NCI-H146 (cell line): ENCODE measurements around the gene VIPR2.
"Not testable (repeated sequence)": the region's sequence is repeated elsewhere in the genome, so short reads cannot be mapped to it uniquely, and the experiment has no call there.

Experiments
- DNase-seq: peaks from one replicate; lab custom pipeline; 2025; lab: John Stamatoyannopoulos, UW

VIPR2 gene

DNA sequence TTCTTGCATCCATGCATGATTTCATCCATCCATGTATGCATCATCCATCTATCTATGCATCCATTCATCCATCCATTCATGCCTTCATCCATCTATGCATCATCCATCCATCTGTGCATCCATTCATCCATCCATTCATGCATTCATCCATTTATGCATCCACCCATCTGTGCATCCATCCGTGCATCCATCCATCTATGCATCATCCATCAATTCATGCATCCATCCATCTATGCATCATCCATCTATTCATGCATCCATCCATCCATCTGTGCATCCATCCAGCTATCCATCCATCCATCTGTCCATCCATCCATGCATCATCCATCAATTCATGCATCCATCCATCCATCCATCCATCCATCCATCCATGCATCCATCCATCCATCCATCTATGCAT, 157.0 kb downstream of the VIPR2 start:
- no peak for DNase-seq

DNA sequence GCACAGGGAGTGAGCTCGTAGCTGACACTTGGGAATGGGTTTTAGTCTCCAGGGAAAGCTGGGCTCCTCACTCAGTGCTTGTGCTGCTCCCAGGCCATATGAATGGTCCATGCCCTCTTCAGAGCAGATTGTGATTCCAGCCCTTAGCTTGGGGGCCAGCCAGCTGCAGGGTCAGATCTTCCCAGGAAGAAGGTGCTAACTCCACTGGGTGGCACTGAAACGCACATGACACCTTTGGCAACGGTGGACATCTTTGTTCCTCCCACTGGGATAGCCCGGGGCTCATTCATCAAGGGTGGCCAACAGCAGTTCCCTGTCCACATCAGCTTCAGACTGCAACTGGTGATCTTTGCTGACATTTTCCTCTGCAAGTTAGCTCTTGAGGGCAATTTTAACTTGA, 159.1 kb downstream of the VIPR2 start:
- no peak for DNase-seq

DNA sequence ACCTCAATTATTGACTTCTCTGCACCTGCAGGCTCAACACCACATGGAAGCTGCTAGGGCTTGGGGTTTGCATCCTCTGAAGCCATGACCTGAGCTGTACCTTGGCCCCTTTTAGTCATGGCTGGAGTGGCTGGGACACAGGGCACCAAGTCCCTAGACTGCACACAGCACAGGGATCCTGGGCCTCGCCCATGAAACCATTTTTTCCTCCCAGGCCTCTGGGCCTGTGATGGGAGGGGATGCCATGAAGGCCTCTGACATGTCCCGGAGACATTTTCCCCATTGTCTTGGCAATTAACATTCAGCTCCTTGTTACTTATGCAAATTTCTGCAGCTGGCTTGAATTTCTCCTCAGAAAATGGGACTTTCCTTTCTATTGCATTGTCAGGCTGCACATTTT, 160.7 kb downstream of the VIPR2 start:
- DNase-seq: not testable (repeated sequence)

DNA sequence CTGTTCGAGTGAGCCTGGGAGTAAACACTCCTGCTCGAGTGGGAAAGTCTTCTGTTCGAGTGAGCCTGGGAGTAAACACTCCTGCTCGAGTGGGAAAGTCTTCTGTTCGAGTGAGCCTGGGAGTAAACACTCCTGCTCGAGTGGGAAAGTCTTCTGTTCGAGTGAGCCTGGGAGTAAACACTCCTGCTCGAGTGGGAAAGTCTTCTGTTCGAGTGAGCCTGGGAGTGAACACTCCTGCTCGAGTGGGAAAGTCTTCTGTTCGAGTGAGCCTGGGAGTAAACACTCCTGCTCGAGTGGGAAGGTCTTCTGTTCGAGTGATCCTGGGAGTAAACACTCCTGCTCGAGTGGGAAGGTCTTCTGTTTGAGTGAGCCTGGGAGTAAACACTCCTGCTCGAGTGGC, 162.6 kb downstream of the VIPR2 start:
- DNase-seq: not testable (repeated sequence)

DNA sequence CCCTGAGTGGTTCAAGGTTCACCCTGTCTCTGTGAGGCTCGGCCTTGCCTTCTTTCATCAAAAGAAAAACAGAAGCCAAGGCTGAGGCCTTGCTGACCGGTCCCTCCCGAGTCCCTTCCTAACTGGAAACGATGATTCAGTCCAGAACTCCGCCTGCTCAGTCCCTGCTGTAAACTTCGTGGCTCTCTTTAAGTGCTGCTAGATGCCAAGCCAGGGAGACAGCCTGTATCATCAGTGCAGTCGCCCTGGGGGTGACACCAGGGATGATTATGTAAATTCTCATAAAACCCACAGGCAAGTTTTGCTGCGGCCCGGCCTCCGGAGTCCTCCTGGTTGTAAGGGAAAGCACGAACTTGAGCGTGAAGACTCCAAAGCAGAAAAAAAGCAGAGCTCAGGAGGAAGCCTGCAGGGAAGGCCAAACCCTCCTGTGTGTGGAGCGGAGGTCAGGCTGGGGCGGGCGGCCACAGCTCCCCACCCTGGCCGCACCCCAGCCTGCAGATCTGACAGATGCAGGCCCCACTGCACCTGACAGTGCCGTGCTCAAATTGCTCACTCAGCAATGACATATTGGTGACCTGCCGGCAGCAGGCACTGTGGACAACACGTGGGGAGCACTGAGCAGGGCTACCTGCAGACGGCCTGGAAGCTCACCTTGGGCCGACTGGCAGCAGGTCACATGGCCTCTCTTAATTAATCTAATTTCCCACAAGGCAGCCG, 164.9 kb downstream of the VIPR2 start:
- DNase-seq: no peak

DNA sequence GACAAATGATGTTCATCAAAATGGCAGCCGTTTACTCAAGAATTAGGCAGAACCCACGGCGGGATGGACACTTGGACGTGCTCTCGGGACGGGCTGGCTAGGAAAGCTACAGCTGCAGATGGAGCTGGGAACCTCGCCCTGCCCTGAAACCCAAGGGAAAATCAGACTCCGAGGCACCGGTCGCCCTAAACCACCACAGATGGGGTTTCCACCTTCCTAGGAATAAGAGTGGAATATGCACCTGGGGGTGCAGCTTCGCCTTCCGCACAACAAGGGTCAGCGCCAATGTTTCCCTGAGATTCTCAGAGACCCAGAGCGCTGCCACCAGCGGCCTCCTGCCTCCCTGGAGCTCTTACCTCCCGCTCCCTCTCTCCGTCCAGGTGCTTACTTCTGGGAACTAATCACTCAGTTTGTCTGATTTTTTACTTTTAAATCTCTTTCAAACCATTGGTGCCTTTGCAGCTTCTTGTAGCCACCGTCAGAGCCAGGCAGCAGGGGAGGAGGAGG, 165.6 kb downstream of the VIPR2 start:
- DNase-seq: no peak
